KMS-11 (cell line): ENCODE results near the gene LITAF.
"Not testable (repeated sequence)": the region's sequence is repeated elsewhere in the genome, so short reads cannot be mapped to it uniquely, and the experiment has no call there.

Experiments used
- H2AFZ ChIP-seq: fragments of 200-600 bp; sonication (generic); 2 replicates; pipeline ENCODE4 v1.6.1; 2016; ENCODE audit warnings: antibody characterized with exemption, mixed run types, low read depth
- H3K27ac ChIP-seq: fragments of 200-600 bp; sonication (generic); 2 replicates; pipeline ENCODE4 v1.6.1; 2016; ENCODE audit warnings: mild to moderate bottlenecking, mixed run types
- H3K27me3 ChIP-seq: fragments of 200-600 bp; sonication (generic); 2 replicates; pipeline ENCODE4 v1.6.1; 2017; ENCODE audit warnings: mild to moderate bottlenecking, low read depth, mixed run types, moderate library complexity; ENCODE audit not compliant: insufficient read depth
- H3K36me3 ChIP-seq: fragments of 200-600 bp; sonication (generic); 2 replicates; pipeline ENCODE4 v1.6.1; 2017; ENCODE audit warnings: mild to moderate bottlenecking, mixed run types; ENCODE audit not compliant: insufficient read depth
- H3K4me1 ChIP-seq: fragments of 200-600 bp; sonication (generic); 2 replicates; pipeline ENCODE4 v1.6.1; 2016; ENCODE audit warnings: mild to moderate bottlenecking, low read depth, mixed run types; ENCODE audit not compliant: poor library complexity, severe bottlenecking
- H3K4me2 ChIP-seq: fragments of 200-600 bp; sonication (generic); 2 replicates; pipeline ENCODE4 v1.7.0; 2016; ENCODE audit warnings: mild to moderate bottlenecking, mixed run types
- H3K4me3 ChIP-seq: fragments of 200-600 bp; sonication (generic); IDR thresholded peaks from 2 replicates; pipeline ENCODE4 v1.6.1; 2017; ENCODE audit warnings: low read depth, low read length, mixed read lengths; ENCODE audit not compliant: insufficient read depth
- H3K79me2 ChIP-seq: fragments of 200-600 bp; sonication (generic); 2 replicates; pipeline ENCODE4 v1.6.1; 2016; ENCODE audit warnings: low read depth, mixed run types; ENCODE audit not compliant: insufficient read depth
- H3K9ac ChIP-seq: fragments of 200-600 bp; sonication (generic); 2 replicates; pipeline ENCODE4 v1.6.1; 2016; ENCODE audit warnings: mild to moderate bottlenecking, mixed run types
- H4K20me1 ChIP-seq: fragments of 200-600 bp; sonication (generic); 2 replicates; pipeline ENCODE4 v1.6.1; 2016; ENCODE audit warnings: mild to moderate bottlenecking, mixed run types; ENCODE audit not compliant: insufficient read depth
- CTCF ChIP-seq: fragments of 200-600 bp; sonication (generic); conservative IDR thresholded peaks from 2 replicates; pipeline ENCODE4 v1.6.1; 2017; ENCODE audit warnings: low read depth, mild to moderate bottlenecking, antibody characterized with exemption, low read length, moderate library complexity, mixed read lengths

LITAF gene

GRCh38 chr16:11506741-11507305 is 79.9 kb downstream of the LITAF start:
- no peaks in the 10 kb centered on the region for H3K27me3 ChIP-seq
- no peak overlapping the region for H3K4me2 ChIP-seq
- no peaks in the 10 kb centered on the region for H3K36me3 ChIP-seq
- no peaks in the 10 kb centered on the region for H3K4me1 ChIP-seq
- no peak overlapping the region for H3K4me3 ChIP-seq
- H2AFZ ChIP-seq, result no peak overlapping the region
- no peak overlapping the region for H3K9ac ChIP-seq
- TF ChIP-seq CTCF, result no peak
- no peaks in the 10 kb centered on the region for H3K79me2 ChIP-seq
- no peaks in the 10 kb centered on the region for H4K20me1 ChIP-seq
- no peak overlapping the region for H3K27ac ChIP-seq

- not testable (repeated sequence) for H3K27ac ChIP-seq, H3K79me2 ChIP-seq, H3K4me3 ChIP-seq, H3K9ac ChIP-seq, H3K27me3 ChIP-seq, H3K4me1 ChIP-seq, H3K4me2 ChIP-seq, H3K36me3 ChIP-seq, H2AFZ ChIP-seq, H4K20me1 ChIP-seq
Measured at GRCh38 chr16:11504261-11504660, 82.5 kb downstream of the LITAF start.

- Histone ChIP-seq H3K79me2 (no peaks in the 10 kb centered on the region), H2AFZ (no peak overlapping the region), H3K9ac (no peak overlapping the region), H3K4me2 (no peak overlapping the region), H3K36me3 (no peaks in the 10 kb centered on the region), H4K20me1 (no peaks in the 10 kb centered on the region), H3K27ac (no peak overlapping the region), H3K4me1 (peaks cover 2% of the 10 kb centered on the region), H3K27me3 (no peaks in the 10 kb centered on the region), H3K4me3 (no peak overlapping the region)
- no peak for TF ChIP-seq CTCF
Measured at GRCh38 chr16:11503566-11503965, 83.2 kb downstream of the LITAF start.

- Histone ChIP-seq H4K20me1 (no peaks in the 10 kb centered on the region), H3K27ac (no peak overlapping the region), H3K4me2 (no peak overlapping the region), H3K27me3 (no peaks in the 10 kb centered on the region), H3K36me3 (no peaks in the 10 kb centered on the region), H3K9ac (no peak overlapping the region), H3K4me3 (no peak overlapping the region), H2AFZ (no peak overlapping the region), H3K4me1 (peaks cover 14% of the 10 kb centered on the region), H3K79me2 (no peaks in the 10 kb centered on the region)
- TF ChIP-seq CTCF, result no peak
Measured at GRCh38 chr16:11502239-11502638, 84.5 kb downstream of the LITAF start.

GRCh38 chr16:11501632-11502031 is 85.1 kb downstream of the LITAF start:
- TF ChIP-seq CTCF, result no peak
- H3K36me3 ChIP-seq, result no peaks in the 10 kb centered on the region
- no peak overlapping the region for H3K4me3 ChIP-seq
- H3K27me3 ChIP-seq, result no peaks in the 10 kb centered on the region
- H3K79me2 ChIP-seq, result no peaks in the 10 kb centered on the region
- H3K4me2 ChIP-seq, result no peak overlapping the region
- no peak overlapping the region for H2AFZ ChIP-seq
- no peaks in the 10 kb centered on the region for H4K20me1 ChIP-seq
- no peak overlapping the region for H3K27ac ChIP-seq
- H3K4me1 ChIP-seq, result peaks cover 20% of the 10 kb centered on the region
- H3K9ac ChIP-seq, result no peak overlapping the region
